Hippocampal formation (tissue), 2 donors: ENCODE data around the gene LTB4R.
A peak's percentile ranks its signal among the peaks of the same experiment; 100 is the strongest.

Experiments used
- DNase-seq, 2 donors: peaks; one replicate each; lab custom pipeline; 2025; lab: John Stamatoyannopoulos, UW

LTB4R gene

DNA sequence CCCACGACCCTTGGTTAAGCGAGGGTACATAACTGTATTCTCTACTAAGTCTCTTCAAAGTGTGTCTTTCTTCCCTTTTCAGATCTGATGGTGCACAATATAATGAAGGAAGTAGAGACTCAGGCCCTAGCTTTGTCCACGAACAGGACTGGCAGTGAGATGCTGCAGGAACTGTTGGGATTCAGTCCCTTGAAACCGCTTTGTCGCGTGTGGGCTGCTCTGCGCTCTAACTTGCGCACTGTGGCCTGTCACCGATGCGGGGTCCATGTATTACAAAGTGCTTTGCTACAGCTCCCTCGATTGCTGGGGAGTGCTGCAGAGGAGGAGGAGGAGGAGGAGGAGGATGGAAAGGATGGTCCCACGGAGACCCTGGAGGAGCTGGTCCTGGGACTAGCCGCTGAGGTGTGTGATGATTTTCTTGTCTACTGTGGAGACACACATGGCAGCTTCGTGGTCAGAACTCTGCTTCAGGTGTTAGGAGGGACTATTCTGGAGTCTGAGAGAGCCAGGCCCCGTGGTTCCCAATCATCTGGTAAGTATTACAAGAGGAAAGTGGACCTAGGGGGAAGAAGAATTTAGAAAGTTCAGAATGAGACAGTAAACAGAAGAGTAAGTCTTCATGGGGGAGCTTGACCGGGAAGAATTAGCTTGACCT is 10.8 kb upstream of the LTB4R start:
- DNase-seq, result no peak

- DNase-seq, result no peak
Observed at GRCh38 chr14:24304019-24304387, 7.3 kb upstream of the LTB4R start.

DNA sequence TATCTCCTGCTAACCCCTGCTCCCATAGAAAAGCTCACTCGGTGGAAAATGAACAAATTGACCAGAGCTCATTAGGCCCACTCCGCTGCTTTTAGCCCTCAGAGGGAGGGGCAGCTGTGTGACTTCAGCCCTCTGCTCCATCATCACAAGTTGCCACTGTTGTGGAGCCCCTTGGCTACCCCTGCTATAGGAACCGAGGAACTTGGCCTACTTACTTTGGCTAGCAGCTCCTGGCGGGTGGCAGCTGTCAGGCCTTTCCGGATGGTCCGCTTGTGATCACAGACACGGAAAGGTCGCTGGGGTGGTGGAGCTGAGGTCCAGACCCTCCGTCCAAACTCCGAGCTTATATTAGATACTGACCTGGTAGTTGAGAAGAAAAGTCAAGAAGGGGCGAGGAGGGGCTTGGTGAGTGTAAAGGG is 4.1 kb upstream of the LTB4R start:
- DNase-seq, result no peak

- DNase-seq, result peak; percentile 17 to 34
Observed at GRCh38 chr14:24307575-24308341, 3.5 kb upstream of the LTB4R start, which contains the start of gene CIDEB. Gene CIDEB, minus strand, starts transcription at chr14:24307977. Its CDS starts 119 bp downstream, at chr14:24307858.

DNA sequence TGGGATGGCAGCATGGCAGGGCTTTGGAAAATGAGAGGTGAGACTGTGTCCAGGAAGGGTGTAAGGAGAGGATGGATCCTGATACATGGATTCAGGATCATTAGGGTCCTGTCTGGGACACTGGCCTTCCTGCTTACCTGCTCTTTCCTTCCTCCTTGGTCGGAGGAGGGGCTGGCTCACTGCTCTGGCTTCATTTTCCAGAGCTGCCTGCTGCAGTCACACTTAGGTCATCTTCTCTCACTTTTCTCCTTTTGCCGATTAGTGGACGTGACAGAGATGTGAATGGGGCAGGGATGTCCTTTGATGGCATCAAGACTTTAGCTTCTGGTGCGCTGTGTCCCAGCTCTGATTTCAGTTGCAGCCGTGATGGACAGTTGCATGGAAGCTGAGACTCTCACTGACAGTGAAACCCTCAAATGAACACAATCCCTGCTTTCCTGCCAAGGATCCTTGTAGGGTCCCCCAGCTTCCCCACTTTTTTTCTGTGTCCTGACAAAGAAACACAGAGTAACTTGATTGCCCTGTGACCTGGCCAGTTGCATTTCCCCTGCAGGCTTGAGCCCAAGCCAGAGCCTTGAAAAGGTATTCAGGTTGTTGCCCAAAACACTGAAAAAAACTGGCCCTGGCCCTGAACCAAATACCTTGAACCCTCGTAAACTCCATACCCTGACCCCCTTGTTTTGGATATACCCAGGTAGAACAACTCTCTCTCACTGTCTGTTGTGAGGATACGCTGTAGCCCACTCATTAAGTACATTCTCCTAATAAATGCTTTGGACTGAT is 2.8 kb upstream of the LTB4R start:
- DNase-seq, result no peak

DNA sequence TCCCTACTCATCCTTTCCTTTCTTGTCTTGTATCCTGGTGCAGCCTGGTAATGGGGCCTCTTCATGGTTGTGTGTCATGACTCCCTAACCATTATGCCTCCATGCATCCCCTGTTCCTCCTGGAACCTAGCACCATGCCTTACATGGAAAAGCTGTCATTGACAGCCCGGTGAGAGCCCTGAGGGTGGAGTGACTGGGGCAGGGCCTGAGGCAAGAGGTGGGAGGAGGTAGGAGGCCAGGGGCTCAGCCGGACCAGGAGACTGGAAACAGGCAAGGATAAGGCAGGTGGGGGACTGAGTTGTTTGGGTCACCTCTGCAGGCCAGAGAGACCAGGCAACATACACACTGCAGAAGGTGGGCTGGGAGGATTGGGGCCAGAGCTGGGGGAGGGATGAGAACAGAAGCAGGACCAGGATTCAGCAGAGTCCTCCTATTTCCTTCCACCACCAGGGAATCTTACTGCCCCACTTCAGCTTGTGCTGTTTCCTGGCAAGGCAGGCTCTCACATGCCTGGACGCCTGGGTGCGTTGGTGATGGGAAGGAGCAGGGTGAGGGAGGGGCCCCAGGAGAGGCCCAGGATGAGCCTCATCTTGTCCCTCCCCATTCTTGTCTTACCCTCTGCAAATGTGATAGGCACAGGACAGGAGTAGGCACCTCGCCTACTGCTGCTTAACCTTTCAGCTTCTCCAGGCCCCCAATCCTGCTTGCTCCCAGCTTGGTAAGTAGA is 1.6 kb upstream of the LTB4R start, which contains the start of gene LTB4R2:
Gene LTB4R2, plus strand, starts transcription at position 603 of the 727 bp plus-strand sequence. CDS start 525 bp downstream, outside the sequence.
- no peak for DNase-seq

GRCh38 chr14:24310265-24310645 is 1.0 kb upstream of the LTB4R start:
- DNase-seq, result no peak

DNA sequence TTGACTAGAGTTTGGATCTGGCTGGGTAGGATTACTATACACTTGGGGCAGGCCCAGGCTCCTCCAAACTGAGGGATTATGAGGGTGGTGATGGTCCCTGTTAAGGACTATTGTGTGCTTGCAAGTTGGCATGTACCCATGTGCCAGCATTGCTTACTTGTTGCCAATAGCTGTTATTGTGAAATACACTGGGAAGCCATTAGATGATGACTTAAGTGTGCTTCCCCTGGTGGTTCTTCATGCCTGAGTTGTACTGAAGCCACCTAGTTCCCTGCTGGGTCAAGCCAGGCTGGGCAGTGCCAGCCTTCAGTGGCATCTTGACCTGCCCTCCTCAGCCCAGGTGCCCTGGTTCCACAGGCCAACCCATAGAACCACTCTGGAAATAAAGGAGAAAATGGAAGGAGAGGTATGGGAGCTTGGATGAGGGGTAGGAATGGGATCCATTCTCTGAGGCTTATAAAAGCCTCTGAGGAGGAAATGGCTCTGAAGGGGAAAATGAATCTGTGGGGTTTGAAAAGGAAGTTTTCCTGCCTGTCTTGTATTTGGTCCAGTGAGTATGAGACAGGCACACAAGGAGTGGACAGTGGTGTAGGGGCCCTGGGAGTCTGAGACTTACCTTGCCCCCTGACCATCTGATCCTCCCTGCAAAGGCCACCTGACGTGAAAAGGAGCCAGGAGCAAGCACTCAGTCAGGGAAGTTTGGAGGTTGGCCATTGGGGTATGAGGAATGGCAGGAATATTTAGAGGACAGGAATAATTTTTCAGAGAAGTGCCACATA is 724 bp downstream of the LTB4R start:
- no peak for DNase-seq

DNA sequence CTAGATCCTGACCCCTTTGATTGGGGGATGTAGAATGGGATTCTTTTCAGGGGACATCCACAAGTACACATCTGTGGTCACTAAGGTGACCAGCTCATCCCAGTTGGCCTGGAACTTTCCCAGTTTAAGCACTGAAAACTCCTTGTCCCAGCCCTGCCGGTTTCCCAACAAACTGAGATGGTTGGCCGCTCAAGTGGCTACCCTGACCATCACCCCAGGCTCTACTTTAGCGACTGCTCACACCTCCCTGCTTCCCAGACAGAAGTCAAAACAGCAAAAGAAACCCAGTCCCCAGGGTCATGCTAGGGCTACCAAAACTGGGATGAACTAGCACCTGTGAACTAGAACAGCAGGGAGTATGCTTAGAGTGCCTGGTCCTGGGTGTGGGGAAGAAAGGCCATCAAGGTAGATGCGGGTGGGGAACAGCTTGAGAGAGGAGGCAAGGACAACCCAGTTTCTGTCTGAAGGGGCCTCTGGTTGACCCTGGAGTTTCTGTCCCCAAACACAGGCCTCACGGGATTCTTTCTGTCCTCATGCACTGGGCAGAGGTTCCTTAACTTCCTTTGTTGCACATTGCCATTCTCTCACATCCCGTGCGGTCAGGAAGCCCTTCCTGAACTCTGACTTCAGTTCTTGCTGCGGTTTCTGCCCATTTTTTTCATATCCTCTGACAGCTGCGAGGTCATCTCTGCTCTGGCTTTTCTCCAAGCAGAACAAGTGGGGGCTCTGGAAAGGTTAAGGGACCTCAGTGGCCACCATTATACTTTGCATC is 1.6 kb downstream of the LTB4R start:
- DNase-seq, result no peak

DNA sequence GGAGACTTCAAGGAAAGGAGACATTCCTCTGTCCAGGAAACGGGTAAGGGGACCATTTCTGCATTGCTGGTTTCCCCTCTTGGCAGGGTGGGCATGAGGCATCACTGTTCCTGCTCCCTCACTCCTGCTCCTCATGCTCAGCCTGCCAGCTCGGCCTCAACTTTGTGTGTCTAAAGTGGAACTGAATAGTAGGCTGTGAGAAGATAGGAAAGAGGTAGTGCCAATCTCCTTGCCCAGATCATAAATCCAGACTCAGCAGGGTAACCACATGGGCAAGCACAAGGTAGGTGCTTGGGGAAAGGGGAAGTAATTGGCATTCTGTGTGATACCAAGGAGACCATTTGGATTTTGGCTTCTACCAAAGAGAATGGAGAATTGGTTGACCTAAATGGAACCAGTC is 2.6 kb downstream of the LTB4R start:
- no peak for DNase-seq

- no peak for DNase-seq
Observed at GRCh38 chr14:24314377-24315193, 3.3 kb downstream of the LTB4R start.

DNA sequence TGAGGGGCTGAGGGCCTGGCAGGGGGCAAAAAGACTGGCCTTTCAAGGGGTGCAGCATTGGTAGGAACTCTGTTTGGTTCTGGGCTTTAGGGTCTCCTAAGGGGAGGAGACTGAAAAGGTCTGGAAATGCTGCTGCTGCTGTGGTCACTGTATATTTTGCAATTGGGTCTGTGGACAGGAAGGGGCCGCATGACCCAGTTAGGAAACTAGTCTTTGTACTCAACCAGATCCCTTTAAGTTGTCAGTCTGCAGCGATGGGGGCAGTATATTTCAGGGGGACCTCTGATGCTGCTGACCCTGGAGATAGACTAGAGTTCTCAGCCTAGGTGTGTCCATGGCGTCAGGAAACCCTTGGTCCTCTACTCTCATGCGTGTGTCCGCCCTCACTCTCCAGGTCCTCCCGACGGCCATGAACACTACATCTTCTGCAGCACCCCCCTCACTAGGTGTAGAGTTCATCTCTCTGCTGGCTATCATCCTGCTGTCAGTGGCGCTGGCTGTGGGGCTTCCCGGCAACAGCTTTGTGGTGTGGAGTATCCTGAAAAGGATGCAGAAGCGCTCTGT is 4.0 kb downstream of the LTB4R start:
- no peak for DNase-seq

GRCh38 chr14:24315807-24316596 is 4.7 kb downstream of the LTB4R start:
- no peak for DNase-seq

GRCh38 chr14:24316597-24316950 is 5.3 kb downstream of the LTB4R start:
- no peak for DNase-seq

GRCh38 chr14:24317141-24317928 is 6.0 kb downstream of the LTB4R start:
- no peak for DNase-seq

- no peak for DNase-seq
Observed at GRCh38 chr14:24321212-24321975, 10.1 kb downstream of the LTB4R start.

GRCh38 chr14:24322672-24323071 is 11.4 kb downstream of the LTB4R start:
- no peak for DNase-seq
